Heart left ventricle (tissue), 13 donors: ENCODE data around the gene MMAA.

Experiments
- POLR2A ChIP-seq, 2 donors: fragments of 450-650 bp; IDR thresholded peaks; one replicate each; pipeline ENCODE4 v1.6.1; 2017; ENCODE audit warnings: antibody characterized with exemption in 2 of 2, mild to moderate bottlenecking in 2 of 2, moderate library complexity in 2 of 2
- TF ChIP-seq, protein P1 (sequence below), 12 donors: fragments of 200-600 bp; sonication (generic) in 4 of 12; IDR thresholded peaks; one replicate each; pipeline versions ENCODE4 v1.5.0 to v1.8.0; 2018 to 2022; ENCODE audit warnings: antibody characterized with exemption in 12 of 12, mild to moderate bottlenecking in 5 of 12
- donor health status: ischemic (EF 13 %, LVEDD 7.1; RV severe dilation, severe dysfunction).
- donor health status: DM: no; HTN: yes; CAD: no.
- donor health status: DM: no; HTN: no; CAD: no.
- donor health status: ischemic (EF 25% LVEDD 6.9; RV normal size, moderate dysfunction).
- donor health status: ischemic (EF 25% LVEDD 5.7; RV mildly dilated, moderate dysfunction).
- donor health status: ischemic (EF 35%, LVEDD 5.7; RV mildly dilated, moderate dysfunction).
- donor health status: nonischemic (EF 11% LVEDD 7.7; RV severe dilation, severe dysfunction).
- donor health status: DM: yes; HTN: yes; CAD: no.
- donor health status: PGD.
- donor health status: ischemic (EF 29% LVEDD 5.4; RV normal size, mild dysfunction).
- donor health status: nonischemic (EF 23%, LVEDD 6.1; RV moderate dilation, normal function).

DNA sequence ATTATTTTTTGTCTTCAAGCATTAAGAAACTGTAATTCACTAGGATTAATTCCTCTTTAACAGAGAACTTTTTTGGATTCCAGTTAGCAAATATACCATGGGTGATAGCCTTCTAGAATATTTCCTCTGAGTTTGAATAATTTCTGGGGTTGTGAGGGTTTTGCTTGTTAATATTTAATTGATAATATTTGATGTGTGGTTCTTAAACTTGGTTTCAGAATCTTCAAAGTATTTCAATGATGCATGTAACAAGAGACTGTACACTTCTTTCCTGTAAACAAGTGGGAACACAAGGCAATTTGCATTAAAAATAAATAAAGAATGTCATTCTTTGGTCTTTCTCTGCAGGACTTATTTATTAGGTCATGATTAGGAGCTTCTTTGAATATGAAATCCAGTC is 51.2 kb downstream of the MMAA start:
- TF ChIP-seq, protein P1, sequence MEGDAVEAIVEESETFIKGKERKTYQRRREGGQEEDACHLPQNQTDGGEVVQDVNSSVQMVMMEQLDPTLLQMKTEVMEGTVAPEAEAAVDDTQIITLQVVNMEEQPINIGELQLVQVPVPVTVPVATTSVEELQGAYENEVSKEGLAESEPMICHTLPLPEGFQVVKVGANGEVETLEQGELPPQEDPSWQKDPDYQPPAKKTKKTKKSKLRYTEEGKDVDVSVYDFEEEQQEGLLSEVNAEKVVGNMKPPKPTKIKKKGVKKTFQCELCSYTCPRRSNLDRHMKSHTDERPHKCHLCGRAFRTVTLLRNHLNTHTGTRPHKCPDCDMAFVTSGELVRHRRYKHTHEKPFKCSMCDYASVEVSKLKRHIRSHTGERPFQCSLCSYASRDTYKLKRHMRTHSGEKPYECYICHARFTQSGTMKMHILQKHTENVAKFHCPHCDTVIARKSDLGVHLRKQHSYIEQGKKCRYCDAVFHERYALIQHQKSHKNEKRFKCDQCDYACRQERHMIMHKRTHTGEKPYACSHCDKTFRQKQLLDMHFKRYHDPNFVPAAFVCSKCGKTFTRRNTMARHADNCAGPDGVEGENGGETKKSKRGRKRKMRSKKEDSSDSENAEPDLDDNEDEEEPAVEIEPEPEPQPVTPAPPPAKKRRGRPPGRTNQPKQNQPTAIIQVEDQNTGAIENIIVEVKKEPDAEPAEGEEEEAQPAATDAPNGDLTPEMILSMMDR (IDR thresholded peaks at IDR 0.05): no peak
- TF ChIP-seq POLR2A (IDR thresholded peaks at IDR 0.05): no peak
